ENCODE results near the gene C13orf46.
"Not testable (repeated sequence)": the region's sequence is repeated elsewhere in the genome, so short reads cannot be mapped to it uniquely, and the experiment has no call there.

Gene C13orf46

GRCh38 chr13:113923376-113924063, 50.4 kb downstream of the C13orf46 start:
- DNase-seq (ENCODE audit: low spot score): no peak

- DNase-seq (ENCODE audit: low spot score): no peak
Measured at GRCh38 chr13:113922412-113923118, 51.3 kb downstream of the C13orf46 start.

- no peak for DNase-seq (ENCODE audit: low spot score)
Measured at GRCh38 chr13:113921763-113922162, 52.1 kb downstream of the C13orf46 start.

GRCh38 chr13:113920606-113921286, 53.1 kb downstream of the C13orf46 start:
- no peak for DNase-seq (ENCODE audit: low spot score)

GRCh38 chr13:113919761-113920559, 53.9 kb downstream of the C13orf46 start:
- no peak for DNase-seq (ENCODE audit: low spot score)

GRCh38 chr13:113918981-113919701, 54.7 kb downstream of the C13orf46 start:
- no peak for DNase-seq (ENCODE audit: low spot score)

- DNase-seq (ENCODE audit: low spot score): no peak
Measured at GRCh38 chr13:113918580-113918979, 55.3 kb downstream of the C13orf46 start.

GRCh38 chr13:113917594-113918371, 56.1 kb downstream of the C13orf46 start:
- no peak for DNase-seq (ENCODE audit: low spot score)

- DNase-seq (ENCODE audit: low spot score): no peak
Measured at GRCh38 chr13:113917096-113917495, 56.8 kb downstream of the C13orf46 start.

GRCh38 chr13:113916330-113916815, 57.5 kb downstream of the C13orf46 start:
- no peak for DNase-seq (ENCODE audit: low spot score)

- DNase-seq (ENCODE audit: low spot score): no peak
Measured at GRCh38 chr13:113915786-113916329, 58.0 kb downstream of the C13orf46 start.

GRCh38 chr13:113915012-113915763, 58.7 kb downstream of the C13orf46 start:
- DNase-seq (ENCODE audit: low spot score): no peak

GRCh38 chr13:113914333-113915011, 59.4 kb downstream of the C13orf46 start:
- no peak for DNase-seq (ENCODE audit: low spot score)

GRCh38 chr13:113913838-113914237, 60.0 kb downstream of the C13orf46 start:
- not testable (repeated sequence) for DNase-seq (ENCODE audit: low spot score)

- DNase-seq (ENCODE audit: low spot score): not testable (repeated sequence)
Measured at GRCh38 chr13:113913408-113913807, 60.5 kb downstream of the C13orf46 start.

GRCh38 chr13:113912596-113912995, 61.3 kb downstream of the C13orf46 start:
- DNase-seq (ENCODE audit: low spot score): no peak

- no peak for DNase-seq (ENCODE audit: low spot score)
Measured at GRCh38 chr13:113907635-113908617, 66.0 kb downstream of the C13orf46 start.

GRCh38 chr13:113906571-113906970, 67.3 kb downstream of the C13orf46 start:
- DNase-seq (ENCODE audit: low spot score): no peak
